SK-N-MC (cell line): ENCODE data around the gene TEX19.

ENCODE experiments used
- DNase-seq: peaks from one replicate; pipeline ENCODE4 v3.0.0-alpha.2; 2011; ENCODE audit warnings: low read depth, low spot score
- H3K27ac ChIP-seq: fragments of 200-600 bp; sonication (generic); 2 replicates; pipeline ENCODE4 v1.5.1; 2016; ENCODE audit warnings: mixed run types
- H3K36me3 ChIP-seq: fragments of 200-600 bp; sonication (generic); 2 replicates; pipeline ENCODE4 v1.6.1; 2017; ENCODE audit warnings: antibody characterized with exemption, low read length, mixed read lengths; ENCODE audit not compliant: insufficient read depth
- H3K4me3 ChIP-seq: fragments of 200-600 bp; sonication (generic); 2 replicates; pipeline ENCODE4 v1.5.1; 2016
- H3K9ac ChIP-seq: fragments of 200-600 bp; sonication (generic); 2 replicates; pipeline ENCODE4 v1.8.0; 2017; ENCODE audit warnings: mixed run types, mixed read lengths; ENCODE audit not compliant: insufficient read length
- H3K9me3 ChIP-seq: fragments of 200-600 bp; sonication (generic); 2 replicates; pipeline ENCODE4 v1.6.1; 2017; ENCODE audit warnings: low read depth, mild to moderate bottlenecking, antibody characterized with exemption, low read length, moderate library complexity, mixed read lengths
- EZH2 ChIP-seq: fragments of 200-600 bp; sonication (generic); IDR thresholded peaks from one replicate; pipeline ENCODE4 v1.6.1; 2017; ENCODE audit warnings: antibody characterized with exemption
- FOXP2 ChIP-seq: optimal IDR thresholded peaks from 2 replicates; pipeline ENCODE3; 2011; ENCODE audit warnings: mild to moderate bottlenecking, moderate library complexity; ENCODE audit not compliant: insufficient read depth; ENCODE audit errors: extremely low read length, control extremely low read depth
- POLR2AphosphoS5 ChIP-seq: IDR thresholded peaks from 2 replicates; pipeline ENCODE4 v1.6.1; 2012; ENCODE audit warnings: mild to moderate bottlenecking, low read depth, low read length, borderline replicate concordance

The TEX19 gene

GRCh38 chr17:82361885-82362633 lies 3.0 kb downstream of the TEX19 start:
- no peak for TF ChIP-seq FOXP2
- TF ChIP-seq EZH2 = no peak
- H3K36me3 ChIP-seq = no peaks in the 10 kb centered on the region
- no peak overlapping the region for H3K27ac ChIP-seq
- H3K4me3 ChIP-seq = no peak overlapping the region
- DNase-seq = no peak
- no peaks in the 10 kb centered on the region for H3K9me3 ChIP-seq
- H3K9ac ChIP-seq = no peak overlapping the region

GRCh38 chr17:82365606-82366295 lies 6.7 kb downstream of the TEX19 start:
- no peak for DNase-seq
- Histone ChIP-seq H3K27ac (no peak overlapping the region), H3K9ac (no peak overlapping the region), H3K4me3 (no peak overlapping the region), H3K9me3 (no peaks in the 10 kb centered on the region), H3K36me3 (no peaks in the 10 kb centered on the region)
- TF ChIP-seq POLR2AphosphoS5 = no peak
- TF ChIP-seq EZH2 = no peak
- TF ChIP-seq FOXP2 = no peak

- Histone ChIP-seq H3K27ac (peak overlapping the region; percentile 49; the same call in 1 of the 2 replicates), H3K9ac (no peak overlapping the region), H3K9me3 (no peaks in the 10 kb centered on the region), H3K36me3 (no peaks in the 10 kb centered on the region), H3K4me3 (no peak overlapping the region)
- no peak for DNase-seq
- TF ChIP-seq FOXP2 (no peak), EZH2 (no peak), POLR2AphosphoS5 (no peak)
Observed at GRCh38 chr17:82366749-82367148, 7.7 kb downstream of the TEX19 start.

GRCh38 chr17:82367724-82368524 lies 8.9 kb downstream of the TEX19 start:
- peak overlapping the region; percentile 43 for H3K4me3 ChIP-seq
- no peak for TF ChIP-seq EZH2
- 0 out of 2 replicates have a peak, but pooled peaks have one; percentile 31 for TF ChIP-seq POLR2AphosphoS5
- H3K36me3 ChIP-seq = no peaks in the 10 kb centered on the region
- peak overlapping the region; percentile 33 for H3K9ac ChIP-seq
- no peak for DNase-seq
- H3K27ac ChIP-seq = peak overlapping the region; percentile 49
- no peaks in the 10 kb centered on the region for H3K9me3 ChIP-seq

GRCh38 chr17:82369211-82369610 lies 10.2 kb downstream of the TEX19 start:
- no peaks in the 10 kb centered on the region for H3K36me3 ChIP-seq
- H3K27ac ChIP-seq = no peak overlapping the region
- H3K9ac ChIP-seq = no peak overlapping the region
- DNase-seq = no peak
- TF ChIP-seq POLR2AphosphoS5 (no peak), EZH2 (no peak)
- no peak overlapping the region for H3K4me3 ChIP-seq
- H3K9me3 ChIP-seq = no peaks in the 10 kb centered on the region

- Histone ChIP-seq H3K9me3 (no peaks in the 10 kb centered on the region), H3K4me3 (no peak overlapping the region), H3K36me3 (no peaks in the 10 kb centered on the region), H3K9ac (no peak overlapping the region), H3K27ac (no peak overlapping the region)
- no peak for TF ChIP-seq FOXP2
- TF ChIP-seq EZH2 = no peak
- TF ChIP-seq POLR2AphosphoS5 = no peak
- no peak for DNase-seq
Observed at GRCh38 chr17:82370471-82371332, 11.7 kb downstream of the TEX19 start.

GRCh38 chr17:82371333-82372248 lies 12.5 kb downstream of the TEX19 start, which contains the start of gene UTS2R:
Gene UTS2R, plus strand, starts transcription at chr17:82371765. Its CDS starts 2,560 bp downstream, at chr17:82374325.
- H3K27ac ChIP-seq = no peak within 1 kb of the TSS
- DNase-seq = no peak
- TF ChIP-seq POLR2AphosphoS5 (no peak), EZH2 (no peak)
- no peak within 1 kb of the TSS for H3K4me3 ChIP-seq
- no peaks in the 10 kb centered on the region for H3K36me3 ChIP-seq
- no peaks in the 10 kb centered on the region for H3K9me3 ChIP-seq
- no peak within 1 kb of the TSS for H3K9ac ChIP-seq
